ENCODE data around the gene PCDHGA1. TPM values are rescaled to one million over a fixed set of nuclear protein-coding genes. Genes with fewer than 3 reads are reported as not detected.
A peak's percentile ranks its signal among the peaks of the same experiment; 100 is the strongest.

The PCDHGA1 gene
- total and polyA plus RNA-seq, 2 of the 4 experiments (the other 2 are of a cell fraction): 0.90 to 0.92 TPM

GRCh38 chr5:141508798-141509611 lies 178.7 kb downstream of the PCDHGA1 start:
- H4K91ac ChIP-seq (ENCODE audit: insufficient read depth, low read depth, low read length): peak overlapping the region; percentile 91
- H3K9me3 ChIP-seq (ENCODE audit: control insufficient read depth, insufficient read depth, low read length): no peaks in the 10 kb centered on the region
- peak overlapping the region; percentile 93 for H2BK5ac ChIP-seq (ENCODE audit: low read depth, low read length, poor library complexity, severe bottlenecking)
- H3K4me1 ChIP-seq (ENCODE audit: control insufficient read depth, insufficient read depth, low read length): peaks cover 39% of the 10 kb centered on the region
- H3K36me3 ChIP-seq (ENCODE audit: control insufficient read depth, insufficient read depth, low read length): peaks cover 36% of the 10 kb centered on the region
- DNase-seq: peak; percentile 97
- H3K4me3 ChIP-seq (ENCODE audit: insufficient read depth, low read depth, low read length): peak overlapping the region; percentile 7; the same call in 1 of the 2 replicates
- peak overlapping the region; percentile 68 for H3K9ac ChIP-seq (ENCODE audit: low read depth, low read length)
- H2AFZ ChIP-seq (replicated peaks; ENCODE audit: low read length, poor library complexity): peak overlapping the region; percentile 70
- CTCF ChIA-PET: interaction anchor here (0.8 to 1.9 kb wide), 5 partner anchors 15 to 49 kb away, joined by 3 to 10 read pairs (median 5); no protein-coding TSS in a partner anchor
- peaks cover 6 to 37% of the 10 kb centered on the region in 2 experiments for H3K79me1 ChIP-seq (ENCODE audit: low read depth in 1 of 2, low read length in 2 of 2)
- peak overlapping the region; percentile 82 for H4K5ac ChIP-seq (ENCODE audit: low read depth, low read length)
- peak overlapping the region; percentile 45 for H3K4me2 ChIP-seq (ENCODE audit: low read depth, low read length)
- no TSS peak for BruUV-seq (replicated peaks)
- peak overlapping the region; percentile 94 for H2AK5ac ChIP-seq (ENCODE audit: low read depth, low read length)
- H2BK15ac ChIP-seq (ENCODE audit: low read depth, low read length): peak overlapping the region; percentile 77; the same call in 2 of the 3 replicates
- H3K18ac ChIP-seq (ENCODE audit: low read depth, low read length): peak overlapping the region; percentile 86
- H2BK20ac ChIP-seq (ENCODE audit: low read depth, low read length): peak overlapping the region; percentile 92
- peak overlapping the region; percentile 98 for H2BK120ac ChIP-seq (ENCODE audit: low read depth, low read length)
- peaks cover 16% of the 10 kb centered on the region for H4K20me1 ChIP-seq (ENCODE audit: insufficient read depth, low read length)
- H3K27ac ChIP-seq (ENCODE audit: insufficient read depth, low read length): peak overlapping the region; percentile 96
- peak overlapping the region; percentile 95 for H3K14ac ChIP-seq (replicated peaks; ENCODE audit: low read depth, low read length)
- H2AK9ac ChIP-seq (replicated peaks; ENCODE audit: low read depth, low read length, poor library complexity): peak overlapping the region; percentile 85
- peak overlapping the region; percentile 83 to 91 for H4K8ac ChIP-seq (ENCODE audit: low read depth in 2 of 2, low read length in 2 of 2)
- peak overlapping the region; percentile 98 for H3K4ac ChIP-seq (ENCODE audit: low read depth, low read length)
- intact Hi-C loops (cut with micrococcal nuclease) (loop anchor here (1.0 to 2.0 kb wide), 3 partner anchors 12 to 33 kb away; partner anchors contain the start of gene PCDHGC5), in situ Hi-C loops (cut with MboI; ENCODE audit: low sequenced_read_pairs) (no loop called here), dilution Hi-C loops (cut with HindIII; ENCODE audit: low sequenced_read_pairs, unreplicated experiment) (no loop called here)
- 0% methylated on average over 5 of the region's 23 CpGs; no CpG with 5 or more reads in 1 of the 2 experiments for WGBS, 2 experiments (ENCODE audit: extremely low coverage in 2 of 2, insufficient read length in 1 of 2)
- peaks cover 18% of the 10 kb centered on the region; the same call in 1 of the 2 replicates for H3K9me1 ChIP-seq (ENCODE audit: insufficient read depth, low read length)
- ATAC-seq (ENCODE audit: low read depth): peak; percentile 72
- no peaks in the 10 kb centered on the region for H3K27me3 ChIP-seq (ENCODE audit: control insufficient read depth, insufficient read depth, low read length)
- peak overlapping the region; percentile 79; the same call in 1 of the 2 replicates for H3K23ac ChIP-seq (ENCODE audit: low read depth, low read length)
- peak overlapping the region; percentile 33 for H3K56ac ChIP-seq (ENCODE audit: extremely low read depth, insufficient read depth, low read length)
- POLR2A ChIA-PET (ENCODE audit: unreplicated experiment): interaction anchor here (0.6 kb wide), 1 partner anchor 55 kb away, joined by 3 read pairs; no protein-coding TSS in a partner anchor
- no peak for TF ChIP-seq SMC3 (IDR thresholded peaks at IDR 0.05; ENCODE audit: low read depth, low read length)
- TF ChIP-seq CTCF (conservative IDR thresholded peaks at IDR 0.05; ENCODE audit: low read depth, low read length): no peak
- TF ChIP-seq BHLHE40 (IDR thresholded peaks at IDR 0.05; ENCODE audit: low read depth, low read length): no peak; the same call in none of the 2 replicates
- TF ChIP-seq FOS (IDR thresholded peaks at IDR 0.05; ENCODE audit: low read depth, low read length): peak; percentile 87
- TF ChIP-seq RCOR1 (IDR thresholded peaks at IDR 0.05; ENCODE audit: insufficient replicate concordance, low read length): no peak
- TF ChIP-seq ELK1 (IDR thresholded peaks at IDR 0.05; ENCODE audit: borderline replicate concordance, low read depth, low read length): no peak
- 0 out of 2 replicates have a peak, but pooled peaks have one; percentile 2 for TF ChIP-seq MAFK (IDR thresholded peaks at IDR 0.05; ENCODE audit: low read depth, low read length)
- 0 out of 2 replicates have a peak, but pooled peaks have one; percentile 14 for TF ChIP-seq RAD21 (IDR thresholded peaks at IDR 0.05; ENCODE audit: low read length)
- 0 out of 2 replicates have a peak, but pooled peaks have one; percentile 12 for TF ChIP-seq CHD1 (IDR thresholded peaks at IDR 0.05; ENCODE audit: low read depth, low read length)
- TF ChIP-seq RFX5 (IDR thresholded peaks at IDR 0.05; ENCODE audit: low read depth, low read length): no peak
- no peak for TF ChIP-seq MXI1 (IDR thresholded peaks at IDR 0.05; ENCODE audit: borderline replicate concordance, low read depth, low read length)
- peak; percentile 97 for TF ChIP-seq CEBPB (IDR thresholded peaks at IDR 0.05; ENCODE audit: low read depth, low read length)
- no peak; the same call in 1 of the 2 replicates for TF ChIP-seq NFE2L2 (IDR thresholded peaks at IDR 0.05; ENCODE audit: low read depth, low read length)
- peak; percentile 70 for TF ChIP-seq POLR2A (IDR thresholded peaks at IDR 0.05; ENCODE audit: low read depth, low read length)
